ENCODE results near the gene LIMK1.
A peak's percentile ranks its signal among the peaks of the same experiment; 100 is the strongest.
"Not testable (repeated sequence)": the region's sequence is repeated elsewhere in the genome, so short reads cannot be mapped to it uniquely, and the experiment has no call there.

Gene LIMK1

GRCh38 chr7:74149603-74150002, 66.0 kb downstream of the LIMK1 start:
- DNase-seq (ENCODE audit: low read depth), result no peak
- no peak overlapping the region for H3K4me3 ChIP-seq (ENCODE audit: low read depth, low read length)
- TF ChIP-seq POLR2A (IDR thresholded peaks at IDR 0.05; ENCODE audit: extremely low read depth, insufficient read length), result no peak
- TF ChIP-seq MYC (IDR thresholded peaks at IDR 0.05; ENCODE audit: low read depth, low read length), result no peak
- no peak for TF ChIP-seq MAX (IDR thresholded peaks at IDR 0.05; ENCODE audit: low read depth, low read length)
- TF ChIP-seq CTCF (IDR thresholded peaks at IDR 0.05; ENCODE audit: low read depth, low read length), result no peak

DNA sequence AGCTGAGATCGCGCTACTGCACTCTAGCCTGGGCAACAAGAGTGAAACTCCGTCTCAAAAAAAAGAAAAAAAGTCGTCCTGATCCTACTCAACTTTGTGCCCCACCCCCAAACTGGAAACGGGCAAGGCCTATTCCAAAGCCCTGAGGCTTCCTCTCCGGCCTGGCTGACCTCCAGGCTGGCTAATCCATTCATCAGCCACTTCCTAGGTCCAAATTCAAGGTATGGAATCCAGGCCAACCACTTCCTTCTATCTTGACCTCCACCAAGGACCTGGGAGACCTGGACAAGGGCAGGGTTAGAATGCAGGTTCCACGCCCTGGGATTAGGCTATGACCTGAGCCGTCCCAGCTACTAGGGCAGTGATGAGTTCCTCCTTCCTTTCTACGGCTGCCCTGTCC, 70.1 kb downstream of the LIMK1 start:
- no peak overlapping the region for H3K4me3 ChIP-seq (ENCODE audit: low read depth, low read length)
- no peak for DNase-seq (ENCODE audit: low read depth)
- TF ChIP-seq MYC (IDR thresholded peaks at IDR 0.05; ENCODE audit: low read depth, low read length) (no peak), POLR2A (IDR thresholded peaks at IDR 0.05; ENCODE audit: extremely low read depth, insufficient read length) (no peak)

DNA sequence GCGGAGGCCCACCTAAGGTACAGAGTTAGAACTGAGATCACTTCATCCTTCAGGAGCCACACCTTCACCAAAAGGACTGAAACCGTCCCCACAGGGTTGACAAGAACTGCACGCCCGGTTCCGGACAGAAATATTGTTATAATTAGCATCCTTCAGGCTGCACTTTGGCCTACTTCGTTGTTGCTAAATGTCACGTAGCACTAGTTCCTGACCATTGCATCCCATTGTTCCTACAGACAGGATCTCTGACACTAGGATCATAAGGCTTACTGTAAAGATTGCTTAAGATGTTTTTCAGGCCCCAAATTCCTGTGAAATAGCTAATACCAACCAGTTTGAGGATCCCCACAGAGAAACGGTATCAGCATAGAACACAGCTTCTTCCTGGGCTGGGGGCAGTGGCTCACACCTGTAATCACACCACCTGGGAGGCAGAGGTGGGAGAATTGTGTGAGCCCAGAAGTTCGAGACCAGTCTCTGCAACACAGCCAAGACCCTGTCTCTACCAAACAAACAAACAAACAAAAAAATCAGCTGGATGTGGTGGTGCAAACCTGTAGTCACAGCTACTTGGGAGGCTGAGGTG, 72.3 kb downstream of the LIMK1 start:
- DNase-seq (ENCODE audit: low read depth), result no peak
- no peak overlapping the region for H3K4me3 ChIP-seq (ENCODE audit: low read depth, low read length)
- TF ChIP-seq CTCF (IDR thresholded peaks at IDR 0.05; ENCODE audit: low read depth, low read length) (no peak), POLR2A (IDR thresholded peaks at IDR 0.05; ENCODE audit: extremely low read depth, insufficient read length) (no peak), MAX (IDR thresholded peaks at IDR 0.05; ENCODE audit: low read depth, low read length) (no peak), MYC (IDR thresholded peaks at IDR 0.05; ENCODE audit: low read depth, low read length) (no peak)

DNA sequence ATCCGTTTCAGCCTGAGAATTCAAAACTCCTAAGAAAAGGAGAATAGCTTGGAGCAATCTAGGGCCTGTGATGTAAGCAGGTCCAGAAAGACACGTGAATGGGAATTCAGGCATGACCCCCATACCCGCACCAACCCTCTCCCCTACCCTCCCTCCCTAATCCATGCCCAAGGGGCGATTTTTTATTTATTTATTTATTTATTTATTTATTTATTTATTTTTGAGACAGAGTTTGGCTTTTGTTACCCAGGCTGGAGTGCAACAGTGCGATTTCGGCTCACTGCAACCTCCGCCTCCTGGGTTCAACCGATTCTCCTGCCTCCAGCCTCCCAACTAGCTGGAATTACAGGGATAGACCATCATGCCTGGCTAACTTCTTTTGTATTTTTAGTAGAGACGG, 74.0 kb downstream of the LIMK1 start:
- no peak overlapping the region for H3K4me3 ChIP-seq (ENCODE audit: low read depth, low read length)
- no peak for DNase-seq (ENCODE audit: low read depth)
- TF ChIP-seq MAX (IDR thresholded peaks at IDR 0.05; ENCODE audit: low read depth, low read length) (no peak), MYC (IDR thresholded peaks at IDR 0.05; ENCODE audit: low read depth, low read length) (no peak), CTCF (IDR thresholded peaks at IDR 0.05; ENCODE audit: low read depth, low read length) (no peak), POLR2A (IDR thresholded peaks at IDR 0.05; ENCODE audit: extremely low read depth, insufficient read length) (no peak)

- TF ChIP-seq MAX (IDR thresholded peaks at IDR 0.05; ENCODE audit: low read depth, low read length) (no peak), CTCF (IDR thresholded peaks at IDR 0.05; ENCODE audit: low read depth, low read length) (peak; percentile 47)
- DNase-seq (ENCODE audit: low read depth), result peak; percentile 47
- H3K4me3 ChIP-seq (ENCODE audit: low read depth, low read length), result no peak overlapping the region
These were observed 81.4 kb downstream of the LIMK1 start for GRCh38 chr7:74164985-74165456.

DNA sequence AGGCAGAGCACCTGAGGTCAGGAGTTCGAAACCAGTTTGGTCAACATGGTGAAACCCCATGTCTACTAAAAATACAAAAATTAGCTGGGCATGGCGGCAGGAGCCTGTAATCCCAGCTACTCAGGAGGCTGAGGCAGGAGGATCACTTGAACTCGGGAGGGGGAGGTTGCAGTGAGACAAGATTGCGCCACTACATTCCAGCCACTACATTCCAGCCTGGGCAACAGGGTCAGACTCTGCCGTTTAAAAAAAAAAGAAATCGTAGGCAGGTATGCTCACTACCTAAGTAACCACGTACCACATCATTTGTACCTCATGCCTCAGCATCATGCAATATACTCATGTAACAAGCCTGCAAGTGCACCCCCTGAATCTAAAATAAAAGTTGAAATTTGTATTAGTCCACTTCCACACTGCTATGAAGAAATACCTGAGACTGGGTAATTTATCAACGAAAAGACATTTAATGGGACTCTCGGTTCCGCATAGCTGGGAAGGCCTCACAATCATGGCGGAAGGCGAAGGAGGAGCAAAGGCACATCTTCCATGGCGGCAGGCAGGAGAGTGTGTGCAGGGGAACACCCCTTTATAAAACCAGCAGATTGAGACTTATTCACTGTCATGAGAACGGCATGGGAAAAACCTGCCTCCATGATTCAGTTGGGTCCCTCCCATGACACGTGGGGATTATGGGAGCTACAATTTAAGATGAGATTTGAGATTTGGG, 82.4 kb downstream of the LIMK1 start:
- DNase-seq (ENCODE audit: low read depth), result no peak
- H3K4me3 ChIP-seq (ENCODE audit: low read depth, low read length), result no peak overlapping the region
- TF ChIP-seq MAX (IDR thresholded peaks at IDR 0.05; ENCODE audit: low read depth, low read length), result no peak
- no peak for TF ChIP-seq MYC (IDR thresholded peaks at IDR 0.05; ENCODE audit: low read depth, low read length)
- TF ChIP-seq POLR2A (IDR thresholded peaks at IDR 0.05; ENCODE audit: extremely low read depth, insufficient read length), result no peak
- TF ChIP-seq CTCF (IDR thresholded peaks at IDR 0.05; ENCODE audit: low read depth, low read length), result no peak

DNA sequence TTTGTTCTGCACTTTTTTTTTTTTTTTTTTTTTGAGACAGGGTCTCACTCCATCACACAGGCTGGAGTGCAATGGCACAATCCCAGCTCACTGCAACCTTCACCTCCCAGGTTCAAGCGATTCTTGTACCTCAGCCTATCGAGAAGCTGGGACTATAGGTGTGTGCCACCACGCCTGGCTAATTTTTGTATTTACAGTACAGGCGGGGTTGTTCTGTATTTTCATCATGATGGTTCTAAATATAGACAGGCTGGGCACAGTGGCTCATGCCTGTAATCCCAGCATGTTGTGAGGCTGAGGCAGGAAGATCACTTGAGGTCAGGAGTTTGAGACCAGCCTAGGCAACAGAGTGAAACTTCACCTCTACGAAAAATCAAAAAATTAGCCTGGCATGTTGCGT, 83.7 kb downstream of the LIMK1 start:
- not testable (repeated sequence) for DNase-seq (ENCODE audit: low read depth); H3K4me3 ChIP-seq (ENCODE audit: low read depth, low read length)

All from NB4 (cell line).